Keratinocyte (primary cell): ENCODE data around the gene ZFYVE1. TPM values are rescaled to one million over a fixed set of nuclear protein-coding genes. Genes with fewer than 3 reads are reported as not detected.

ENCODE experiments used
- DNase-seq: peaks from one replicate; pipeline ENCODE4 v3.0.0-alpha.2; 2011; ENCODE audit warnings: low read depth, missing footprints, low spot score
- FAIRE-seq: peaks from 2 replicates; lab custom pipeline; 2011; peaks lifted over from hg19 to GRCh38; lab: Jason Lieb, UNC
- H2AFZ ChIP-seq: 2 replicates; pipeline ENCODE4 v1.6.0; 2012; ENCODE audit warnings: low read length, control low read depth, inconsistent platforms; ENCODE audit not compliant: control insufficient read depth
- H3K27ac ChIP-seq: 2 replicates; pipeline ENCODE4 v1.5.1; 2011; ENCODE audit warnings: low read length; ENCODE audit not compliant: control insufficient read depth, insufficient read depth
- H3K27me3 ChIP-seq: 3 replicates; pipeline ENCODE4 v1.6.0; 2011; ENCODE audit warnings: low read length; ENCODE audit not compliant: control insufficient read depth, insufficient read depth; ENCODE audit errors: extremely low read depth
- H3K36me3 ChIP-seq, 2 experiments: 2 replicates in 1 of 2; 3 replicates in 1 of 2; pipeline ENCODE4 v1.5.1; 2011; ENCODE audit warnings: low read length in 2 of 2, mild to moderate bottlenecking in 1 of 2; ENCODE audit not compliant: control insufficient read depth in 2 of 2, insufficient read depth in 2 of 2; ENCODE audit errors: extremely low read depth in 1 of 2
- H3K4me1 ChIP-seq: 3 replicates; pipeline ENCODE4 v1.5.1; 2011; ENCODE audit warnings: low read length; ENCODE audit not compliant: control insufficient read depth, insufficient read depth; ENCODE audit errors: extremely low read depth
- H3K4me2 ChIP-seq: 3 replicates; pipeline ENCODE4 v1.6.0; 2011; ENCODE audit warnings: low read depth, low read length; ENCODE audit not compliant: control insufficient read depth, insufficient read depth; ENCODE audit errors: extremely low read depth
- H3K4me3 ChIP-seq, 3 experiments: fragments of 200-600 bp in 1 of 3; sonication (generic) in 1 of 3; 2 replicates in 2 of 3; 3 replicates in 1 of 3; pipeline ENCODE4 v1.5.1; 2011 to 2016; ENCODE audit warnings: low read length in 3 of 3, mild to moderate bottlenecking in 3 of 3, control low read depth in 2 of 3, inconsistent platforms in 1 of 3, low read depth in 1 of 3, mixed read lengths in 1 of 3, mixed run types in 1 of 3, moderate library complexity in 1 of 3; ENCODE audit not compliant: control insufficient read depth in 2 of 3, insufficient read depth in 2 of 3; ENCODE audit errors: extremely low read depth in 1 of 3
- H3K79me2 ChIP-seq: 2 replicates; pipeline ENCODE4 v1.6.0; 2012; ENCODE audit warnings: low read length; ENCODE audit not compliant: control insufficient read depth, insufficient read depth
- H3K9ac ChIP-seq: 3 replicates; pipeline ENCODE4 v1.6.0; 2011; ENCODE audit warnings: low read length; ENCODE audit not compliant: control insufficient read depth, insufficient read depth; ENCODE audit errors: extremely low read depth
- H3K9me1 ChIP-seq: 3 replicates; pipeline ENCODE4 v1.6.0; 2011; ENCODE audit warnings: low read length; ENCODE audit not compliant: control insufficient read depth, insufficient read depth; ENCODE audit errors: extremely low read depth
- H3K9me3 ChIP-seq: 2 replicates; pipeline ENCODE4 v1.5.1; 2012; ENCODE audit warnings: low read depth, low read length; ENCODE audit not compliant: control insufficient read depth
- H4K20me1 ChIP-seq: 3 replicates; pipeline ENCODE4 v1.6.0; 2011; ENCODE audit warnings: low read length; ENCODE audit not compliant: control insufficient read depth, insufficient read depth; ENCODE audit errors: extremely low read depth
- CTCF ChIP-seq, 3 experiments: IDR thresholded peaks in 1 of 3; conservative IDR thresholded peaks in 1 of 3; optimal IDR thresholded peaks in 1 of 3; 2 replicates in 2 of 3; 3 replicates in 1 of 3; pipeline versions ENCODE3 to v1.5.1; 2011; ENCODE audit warnings: low read length in 3 of 3, mild to moderate bottlenecking in 3 of 3, moderate library complexity in 2 of 3, control low read depth in 1 of 3, inconsistent platforms in 1 of 3; ENCODE audit not compliant: insufficient read depth in 2 of 3; ENCODE audit errors: extremely low read depth in 1 of 3
- EZH2 ChIP-seq: IDR thresholded peaks from one replicate; pipeline ENCODE4 v1.6.1; 2012; ENCODE audit warnings: inconsistent platforms, mild to moderate bottlenecking, low read length, moderate library complexity
- dilution Hi-C: fragments of 300-500 bp; cut with MboI; formaldehyde crosslinking; loops from one replicate; pipeline ENCODE4 v1.7.0; 2020; ENCODE audit warnings: low sequenced_read_pairs; ENCODE audit not compliant: extremely low pct_ligation_motif_present
- polyA plus RNA-seq, 5 experiments: library from polyadenylated mRNA; depleted of rRNA in 3 of 5; stranded (reverse) in 3 of 5; stranded (forward) in 1 of 5; unstranded in 1 of 5; fragments of >200 nt; gene quantifications; 1 replicate in 1 of 5; 2 replicates in 3 of 5; 3 replicates in 1 of 5; pipeline versions ENCODE4 v1.2.1 to v1.2.3, GENCODE V29; 2011 to 2012; ENCODE audit warnings: missing spikeins in 2 of 5, low read depth in 1 of 5, low replicate concordance in 1 of 5

Gene ZFYVE1
- polyA plus RNA-seq, 1 donor (not counting 4 experiments of a cell fraction or from before 2014, with no cell fraction given), result 10.8 TPM

GRCh38 chr14:72980863-72981262, 46.0 kb downstream of the ZFYVE1 start:
- Histone ChIP-seq H3K4me3 (no peak overlapping the region), H3K9me1 (no peaks in the 10 kb centered on the region), H3K9me3 (no peaks in the 10 kb centered on the region), H2AFZ (no peak overlapping the region), H3K27me3 (no peaks in the 10 kb centered on the region), H4K20me1 (no peaks in the 10 kb centered on the region), H3K4me2 (no peak overlapping the region), H3K27ac (no peak overlapping the region), H3K9ac (no peak overlapping the region), H3K4me1 (no peaks in the 10 kb centered on the region), H3K79me2 (no peaks in the 10 kb centered on the region), H3K36me3 (peaks cover 13 to 22% of the 10 kb centered on the region in 2 experiments)
- DNase-seq (no peak), FAIRE-seq (no peak)
- TF ChIP-seq EZH2 (no peak), CTCF (optimal IDR thresholded peaks at IDR 0.05 in 1 of 3, IDR thresholded peaks at IDR 0.05 in 1 of 3, conservative IDR thresholded peaks at IDR 0.05 in 1 of 3; ENCODE audit: extremely low read depth in 1 of 3, insufficient read depth in 2 of 3, low read length in 3 of 3) (no peak)
- dilution Hi-C loops, result no loop called here

DNA sequence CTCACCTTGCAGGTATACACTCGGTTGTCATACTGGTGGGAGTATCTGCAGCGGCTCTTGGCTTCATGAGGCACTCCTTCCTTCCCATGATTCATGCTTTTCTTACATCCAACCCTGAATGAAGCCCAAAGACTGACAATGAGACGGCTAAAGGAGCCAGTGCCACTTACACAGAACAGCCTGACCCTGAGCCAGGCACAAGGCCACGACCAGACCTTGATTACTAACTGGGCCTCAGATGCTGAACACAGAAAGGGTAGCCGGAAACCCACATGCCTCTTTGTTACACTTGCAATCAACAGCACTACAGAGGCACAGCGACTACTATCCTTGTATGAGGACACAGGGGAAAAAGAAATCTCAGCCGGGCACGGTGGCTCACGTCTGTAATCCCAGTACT, 48.0 kb downstream of the ZFYVE1 start:
- FAIRE-seq (no peak), DNase-seq (no peak)
- Histone ChIP-seq H3K4me1 (no peaks in the 10 kb centered on the region), H3K36me3 (peaks cover 18 to 37% of the 10 kb centered on the region in 2 experiments), H2AFZ (no peak overlapping the region), H3K27me3 (no peaks in the 10 kb centered on the region), H3K9me3 (no peaks in the 10 kb centered on the region), H3K9me1 (no peaks in the 10 kb centered on the region), H4K20me1 (no peaks in the 10 kb centered on the region), H3K4me2 (no peak overlapping the region), H3K79me2 (no peaks in the 10 kb centered on the region), H3K4me3 (no peak overlapping the region), H3K9ac (no peak overlapping the region), H3K27ac (no peak overlapping the region)
- dilution Hi-C loops, result no loop called here
- TF ChIP-seq CTCF (optimal IDR thresholded peaks at IDR 0.05 in 1 of 3, IDR thresholded peaks at IDR 0.05 in 1 of 3, conservative IDR thresholded peaks at IDR 0.05 in 1 of 3; ENCODE audit: extremely low read depth in 1 of 3, insufficient read depth in 2 of 3, low read length in 3 of 3), result no peak
- TF ChIP-seq EZH2, result no peak
